ENCODE data around the gene ACOT7.

Gene ACOT7

GRCh38 chr1:6307099-6307498 is 86.5 kb downstream of the ACOT7 start:
- no peak for DNase-seq

DNA sequence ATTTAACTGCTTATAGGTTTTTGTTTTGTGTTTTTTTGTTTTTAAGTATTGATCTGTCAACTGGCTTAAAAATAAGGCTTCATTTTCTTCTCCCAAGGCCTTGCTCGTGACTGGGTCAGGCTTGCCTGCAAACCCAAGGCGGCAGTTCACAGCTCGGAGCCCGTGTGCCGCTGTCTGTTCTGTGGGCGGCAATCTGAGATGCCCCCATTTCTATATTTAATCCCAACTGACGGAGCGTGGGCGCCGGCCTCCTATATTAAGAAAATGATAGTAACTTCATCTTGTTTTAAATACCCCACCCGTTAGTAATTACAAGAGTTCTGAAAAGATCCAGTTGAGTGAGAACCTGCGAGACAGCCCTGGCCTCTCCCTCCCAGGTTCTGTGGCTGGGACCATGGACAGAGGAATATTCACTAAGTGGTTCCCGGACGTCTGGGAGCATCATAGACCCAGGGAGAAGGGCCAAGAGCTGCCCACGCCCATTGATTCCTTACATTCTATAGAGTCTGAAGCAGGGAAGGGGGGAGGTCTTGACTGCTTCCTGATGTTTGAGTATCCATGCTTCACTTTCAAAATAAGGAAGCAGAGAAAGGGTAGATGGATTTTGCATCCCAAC is 90.1 kb downstream of the ACOT7 start:
- no peak for DNase-seq

- DNase-seq, result no peak
These were observed 91.0 kb downstream of the ACOT7 start for GRCh38 chr1:6302568-6302967.

- no peak for DNase-seq
These were observed 92.0 kb downstream of the ACOT7 start for GRCh38 chr1:6301526-6301925.

GRCh38 chr1:6300342-6301048 is 93.1 kb downstream of the ACOT7 start:
- no peak for DNase-seq

- no peak for DNase-seq
These were observed 93.9 kb downstream of the ACOT7 start for GRCh38 chr1:6299557-6300165.

- DNase-seq, result no peak
These were observed 94.6 kb downstream of the ACOT7 start for GRCh38 chr1:6298940-6299465.

GRCh38 chr1:6298530-6298929 is 95.0 kb downstream of the ACOT7 start:
- no peak for DNase-seq

- no peak for DNase-seq
These were observed 97.7 kb downstream of the ACOT7 start for GRCh38 chr1:6295910-6296309.

DNA sequence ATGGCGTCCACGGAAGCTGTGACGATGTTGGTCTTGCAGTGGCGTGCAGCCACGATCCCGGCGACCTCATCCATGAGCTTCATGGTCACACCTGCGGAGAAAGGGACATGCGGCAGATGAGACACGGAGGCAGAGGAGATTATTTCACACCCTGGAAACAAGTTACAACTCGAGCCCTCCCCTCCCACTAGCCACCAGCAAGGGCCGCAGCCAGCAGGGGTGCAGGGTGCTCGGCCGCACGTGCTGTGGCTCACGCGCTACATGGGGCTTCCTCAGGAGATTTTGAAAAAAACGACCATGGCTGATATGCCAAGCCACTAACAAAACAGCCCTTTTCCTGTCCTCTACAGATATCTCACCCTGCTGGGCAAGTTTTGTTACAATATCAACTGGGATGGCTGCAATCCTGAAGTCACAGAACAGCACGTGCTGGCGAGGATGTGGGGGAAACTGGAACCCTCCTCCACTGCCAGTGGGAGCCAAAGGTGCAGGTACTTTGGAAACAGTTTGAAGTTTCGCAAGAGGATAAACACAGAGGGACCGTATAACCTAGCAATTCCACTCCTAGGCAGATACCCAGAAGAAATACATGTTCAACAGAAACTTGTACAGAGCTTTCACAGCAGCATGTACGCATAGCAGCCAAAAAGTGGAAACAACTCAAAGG is 98.5 kb downstream of the ACOT7 start:
- peak; percentile 31 for DNase-seq

- DNase-seq, result no peak
These were observed 99.3 kb downstream of the ACOT7 start for GRCh38 chr1:6294080-6294889.

GRCh38 chr1:6292102-6292501 is 101.5 kb downstream of the ACOT7 start:
- DNase-seq, result no peak

DNA sequence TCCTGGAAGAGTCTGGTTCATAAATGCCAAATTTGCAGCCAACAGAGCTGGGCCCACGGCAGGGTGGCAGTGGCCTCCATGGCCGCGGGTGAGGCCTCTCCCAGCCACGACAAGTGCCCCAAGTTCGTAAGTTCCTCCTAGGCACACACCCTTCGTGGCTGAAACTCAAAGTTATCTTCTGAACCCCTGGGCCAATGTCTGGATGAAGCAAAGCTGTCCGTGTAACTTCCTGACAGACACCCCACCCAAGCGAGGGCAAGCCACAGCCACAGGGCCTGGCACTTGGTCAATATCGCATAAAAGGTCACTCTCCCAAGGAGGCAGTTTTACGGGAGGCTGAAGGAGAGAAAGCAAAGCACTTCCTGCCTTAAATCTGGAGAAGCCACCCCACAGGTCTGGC is 104.9 kb downstream of the ACOT7 start:
- DNase-seq, result peak; percentile 48

DNA sequence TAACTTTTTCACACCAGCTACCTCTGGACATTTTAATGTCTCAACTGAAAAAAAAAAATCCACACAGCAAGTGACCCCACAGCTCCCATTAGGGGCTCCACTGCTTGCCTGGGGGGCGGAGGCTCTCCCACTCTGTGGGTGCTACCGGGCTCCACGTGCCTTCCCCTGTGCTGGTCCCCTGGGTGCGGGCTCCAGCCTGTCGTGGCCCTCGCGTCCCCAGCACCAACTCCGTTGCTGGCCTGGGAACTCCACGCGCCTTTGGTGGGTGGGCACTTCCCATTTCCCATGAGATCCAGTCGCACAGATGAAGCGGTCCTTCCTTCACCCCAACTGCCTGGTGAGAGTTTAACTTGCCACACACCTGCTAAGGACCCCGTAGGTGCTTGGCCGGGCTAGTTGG is 105.5 kb downstream of the ACOT7 start:
- DNase-seq, result no peak

DNA sequence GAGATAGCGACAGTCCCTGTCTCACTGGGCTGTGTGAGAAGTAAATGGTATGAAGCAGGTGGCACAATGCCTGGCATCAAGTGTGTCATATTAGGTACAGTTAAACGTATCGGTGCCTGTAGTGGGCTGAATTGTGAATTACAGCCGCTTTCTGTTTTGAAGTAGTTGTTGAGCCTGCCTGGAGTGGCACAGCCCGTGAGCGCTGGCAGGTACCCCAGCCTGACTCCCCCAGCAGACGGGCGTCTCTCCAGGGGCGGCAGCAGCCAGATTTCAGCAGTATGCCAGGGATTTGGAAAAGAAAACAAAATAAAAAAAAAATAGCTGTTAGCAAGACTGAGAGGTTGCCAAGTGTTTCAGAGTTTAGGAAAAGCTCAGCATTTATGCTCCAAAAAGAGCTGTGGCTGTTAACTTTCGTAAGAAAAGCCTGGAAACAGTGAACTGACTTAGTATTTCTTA is 106.1 kb downstream of the ACOT7 start:
- DNase-seq, result no peak

GRCh38 chr1:6287029-6287428 is 106.5 kb downstream of the ACOT7 start:
- no peak for DNase-seq

DNA sequence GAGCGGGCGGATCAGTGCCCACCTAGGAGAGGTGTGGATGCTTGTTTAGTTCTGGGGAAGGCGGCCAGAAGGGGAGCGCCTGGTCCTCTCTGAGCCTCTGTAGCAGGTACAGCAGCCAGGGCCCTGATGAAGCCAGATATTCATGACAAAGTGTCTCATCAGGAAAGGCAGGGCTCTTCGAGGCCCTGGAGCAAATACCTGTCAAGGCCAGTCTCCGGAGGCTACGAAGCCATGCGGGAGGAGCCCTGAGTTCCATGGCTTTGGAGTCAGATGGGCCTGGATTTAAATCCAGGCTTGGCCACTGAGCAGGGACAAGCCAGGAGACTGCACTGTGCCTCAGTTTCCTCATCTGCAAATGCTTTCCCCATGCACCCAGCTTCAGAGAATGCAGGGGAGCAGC is 107.3 kb downstream of the ACOT7 start:
- no peak for DNase-seq

DNA sequence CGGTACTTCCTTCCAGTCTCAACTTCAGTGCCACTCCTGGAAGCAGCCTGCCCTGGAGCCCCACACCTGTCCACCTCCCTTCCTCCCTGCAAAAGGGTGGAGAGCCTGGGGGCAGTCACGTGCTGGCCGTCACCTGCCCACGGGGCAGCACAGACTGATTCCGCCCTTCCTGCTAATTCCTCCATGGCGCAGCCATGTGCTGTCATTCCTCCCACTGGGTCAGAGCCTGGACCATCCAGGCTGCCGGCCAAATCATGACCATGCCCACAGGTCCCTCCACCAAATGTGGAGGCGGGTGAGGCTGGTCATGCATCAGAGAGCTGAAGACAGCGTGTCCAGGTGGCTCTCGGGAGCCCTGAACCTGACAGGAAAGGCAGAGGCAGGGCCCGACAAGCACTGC is 108.2 kb downstream of the ACOT7 start:
- no peak for DNase-seq

- DNase-seq, result no peak
These were observed 110.8 kb downstream of the ACOT7 start for GRCh38 chr1:6282577-6283270.

- DNase-seq, result peak; percentile 14
These were observed 111.8 kb downstream of the ACOT7 start for GRCh38 chr1:6281511-6282402.
